OCI-LY1 (cell line): Measurements from ENCODE around the gene UQCR10.

ENCODE experiments used
- CTCF ChIP-seq: fragments of 200-600 bp; sonication (generic), shearing (Covaris generic); IDR thresholded peaks from 2 replicates; pipeline ENCODE4 v1.5.1; 2017; ENCODE audit warnings: mild to moderate bottlenecking, antibody characterized with exemption, low read length, moderate library complexity, mixed read lengths
- EZH2 ChIP-seq: fragments of 200-600 bp; sonication (generic), shearing (Covaris generic); IDR thresholded peaks from 2 replicates; pipeline ENCODE4 v1.8.0; 2017; ENCODE audit warnings: borderline replicate concordance, mixed run types, mild to moderate bottlenecking, antibody characterized with exemption, low read length, moderate library complexity, mixed read lengths

GRCh38 chr22:29803190-29803589 is 36.0 kb downstream of the UQCR10 start:
- no peak for TF ChIP-seq CTCF
- no peak for TF ChIP-seq EZH2
